Hypothalamus (tissue), 51 donors: ENCODE results near the gene SDHC.
"Not testable (repeated sequence)": the region's sequence is repeated elsewhere in the genome, so short reads cannot be mapped to it uniquely, and the experiment has no call there.

Experiments used
- DNase-seq, 51 donors: peaks; one replicate each; lab custom pipeline; 2025; lab: John Stamatoyannopoulos, UW

The SDHC gene

DNA sequence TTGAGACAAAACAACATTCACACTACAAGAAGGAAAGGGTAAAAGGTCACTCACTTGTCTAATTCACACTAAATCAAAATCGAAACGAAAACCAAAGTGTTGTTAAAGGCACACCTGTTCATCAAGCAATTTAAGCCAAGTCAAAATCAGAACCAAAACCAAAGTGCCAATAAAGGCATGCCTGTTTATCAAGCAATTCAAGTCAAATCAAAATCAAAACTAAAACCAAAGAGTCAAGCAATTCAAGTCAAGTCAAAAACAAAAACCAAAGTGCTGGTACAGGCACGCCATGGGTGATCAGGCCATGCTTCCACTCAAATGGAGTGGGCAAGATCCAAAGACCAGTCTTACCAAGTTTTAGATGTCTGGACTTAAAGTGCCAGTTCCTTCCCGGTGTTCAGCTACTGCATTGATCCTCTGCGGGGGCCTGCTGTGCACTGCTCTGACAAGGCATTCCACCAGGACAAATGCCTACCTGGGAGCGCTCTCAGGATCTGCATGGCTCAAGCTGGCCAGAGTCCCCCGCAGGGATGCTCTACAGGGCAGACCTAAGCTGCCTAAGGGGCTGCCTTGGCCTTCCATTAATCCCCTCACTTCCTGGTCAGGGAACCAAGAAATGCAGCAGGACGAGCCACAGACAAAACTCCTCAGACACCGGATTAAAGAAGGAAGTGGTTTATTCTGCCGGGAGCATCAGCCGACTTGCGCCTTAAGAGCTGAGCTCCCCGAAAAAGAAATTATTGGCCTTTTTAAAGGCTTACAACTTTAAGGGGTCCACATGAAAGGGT is 95.9 kb downstream of the SDHC start:
- not testable (repeated sequence) for DNase-seq

DNA sequence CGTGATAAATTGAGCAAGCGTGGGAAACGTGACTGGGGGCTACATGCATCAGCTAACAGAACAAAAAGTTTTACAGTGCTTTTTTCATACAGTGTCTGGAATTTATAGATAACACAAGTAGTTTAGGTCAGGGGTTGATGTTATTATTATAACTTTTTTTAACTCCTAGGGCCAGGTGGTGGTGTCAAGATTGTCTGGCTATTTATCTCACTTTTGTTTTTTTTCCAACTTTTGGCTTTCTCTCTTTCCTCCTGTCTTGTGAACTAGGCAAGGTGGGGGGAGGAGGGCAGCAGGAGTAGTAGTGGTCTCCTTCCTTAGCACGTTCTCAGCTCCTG is 96.4 kb downstream of the SDHC start:
- DNase-seq, result not testable (repeated sequence)
